Ascending aorta (tissue), 2 donors: Measurements from ENCODE around the gene KAZN. TPM values are rescaled to one million over a fixed set of nuclear protein-coding genes. Genes with fewer than 3 reads are reported as not detected.
"Not testable (repeated sequence)": the region's sequence is repeated elsewhere in the genome, so short reads cannot be mapped to it uniquely, and the experiment has no call there.

Experiments
- DNase-seq, 2 donors: peaks; one replicate each; pipeline ENCODE4 v3.0.0-alpha.2; 2019; ENCODE audit warnings: low spot score in 2 of 2
- H3K27ac ChIP-seq, 2 donors: fragments of 200-600 bp; sonication (generic); one replicate each; pipeline ENCODE4 v1.5.1; 2016 to 2017; ENCODE audit warnings: mild to moderate bottlenecking in 1 of 2
- H3K27me3 ChIP-seq: fragments of 200-600 bp; sonication (generic); one replicate; pipeline ENCODE4 v1.5.1; 2017
- H3K36me3 ChIP-seq, 2 donors: fragments of 200-600 bp; sonication (generic); one replicate each; pipeline ENCODE4 v1.5.1; 2016
- H3K4me1 ChIP-seq, 2 donors: fragments of 200-600 bp; sonication (generic); one replicate each; pipeline ENCODE4 v1.5.1; 2016 to 2017; ENCODE audit warnings: mild to moderate bottlenecking in 1 of 2
- H3K4me3 ChIP-seq, 2 donors: fragments of 200-600 bp; sonication (generic); one replicate each; pipeline ENCODE4 v1.5.1; 2016 to 2017; ENCODE audit warnings: mild to moderate bottlenecking in 1 of 2
- H3K9me3 ChIP-seq, 2 donors: fragments of 200-600 bp; sonication (generic); one replicate each; pipeline ENCODE4 v1.5.1; 2016
- intact Hi-C: fragments of 100-400 bp; cut with DNase I; formaldehyde crosslinking; loops from one replicate; pipeline ENCODE4 v1.15.1; 2023
- total RNA-seq: library from RNA; depleted of rRNA; stranded (reverse); fragments of >200 nt; gene quantifications from one replicate; pipeline ENCODE4 v1.1.0, GENCODE V29; 2016
- TF ChIP-seq, protein P1 (sequence below), 3 experiments: fragments of 200-600 bp in 2 of 3; fragments of 450-650 bp in 1 of 3; sonication (generic) in 2 of 3; IDR thresholded peaks; one replicate each; pipeline ENCODE4 v1.5.1; 2016 to 2019; ENCODE audit warnings: antibody characterized with exemption in 3 of 3, mild to moderate bottlenecking in 1 of 3, moderate library complexity in 1 of 3

KAZN gene
- total RNA-seq, 1 donor from 2014 or later: 58.5 TPM

DNA sequence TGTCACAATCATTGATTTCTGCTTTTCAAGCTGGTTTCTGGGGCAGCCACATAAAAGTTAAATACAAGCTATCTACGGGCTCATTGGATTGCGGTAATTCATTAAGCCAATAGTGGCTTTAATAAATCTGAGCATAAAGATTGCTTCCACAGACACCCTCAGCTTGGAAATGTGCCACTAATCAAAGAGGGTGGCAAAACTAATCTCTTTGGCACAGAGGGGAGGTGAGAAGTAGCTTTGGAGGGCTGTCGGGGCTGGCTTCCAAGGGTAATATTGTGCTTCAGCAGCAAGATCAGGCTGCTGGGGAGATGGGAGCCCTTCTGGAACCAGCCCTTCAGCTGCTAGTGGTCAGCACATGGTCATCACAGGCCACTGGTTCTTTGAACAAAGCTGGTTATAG, 21.2 kb upstream of the KAZN start:
- H3K9me3 ChIP-seq: no peaks in the 10 kb centered on the region
- TF ChIP-seq, protein P1, sequence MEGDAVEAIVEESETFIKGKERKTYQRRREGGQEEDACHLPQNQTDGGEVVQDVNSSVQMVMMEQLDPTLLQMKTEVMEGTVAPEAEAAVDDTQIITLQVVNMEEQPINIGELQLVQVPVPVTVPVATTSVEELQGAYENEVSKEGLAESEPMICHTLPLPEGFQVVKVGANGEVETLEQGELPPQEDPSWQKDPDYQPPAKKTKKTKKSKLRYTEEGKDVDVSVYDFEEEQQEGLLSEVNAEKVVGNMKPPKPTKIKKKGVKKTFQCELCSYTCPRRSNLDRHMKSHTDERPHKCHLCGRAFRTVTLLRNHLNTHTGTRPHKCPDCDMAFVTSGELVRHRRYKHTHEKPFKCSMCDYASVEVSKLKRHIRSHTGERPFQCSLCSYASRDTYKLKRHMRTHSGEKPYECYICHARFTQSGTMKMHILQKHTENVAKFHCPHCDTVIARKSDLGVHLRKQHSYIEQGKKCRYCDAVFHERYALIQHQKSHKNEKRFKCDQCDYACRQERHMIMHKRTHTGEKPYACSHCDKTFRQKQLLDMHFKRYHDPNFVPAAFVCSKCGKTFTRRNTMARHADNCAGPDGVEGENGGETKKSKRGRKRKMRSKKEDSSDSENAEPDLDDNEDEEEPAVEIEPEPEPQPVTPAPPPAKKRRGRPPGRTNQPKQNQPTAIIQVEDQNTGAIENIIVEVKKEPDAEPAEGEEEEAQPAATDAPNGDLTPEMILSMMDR (IDR thresholded peaks at IDR 0.05): no peak
- DNase-seq: no peak
- H3K4me3 ChIP-seq: no peak overlapping the region
- no peak overlapping the region for H3K27ac ChIP-seq
- no peaks in the 10 kb centered on the region for H3K27me3 ChIP-seq
- intact Hi-C loops: no loop called here
- no peaks in the 10 kb centered on the region for H3K36me3 ChIP-seq
- no peaks in the 10 kb centered on the region for H3K4me1 ChIP-seq

DNA sequence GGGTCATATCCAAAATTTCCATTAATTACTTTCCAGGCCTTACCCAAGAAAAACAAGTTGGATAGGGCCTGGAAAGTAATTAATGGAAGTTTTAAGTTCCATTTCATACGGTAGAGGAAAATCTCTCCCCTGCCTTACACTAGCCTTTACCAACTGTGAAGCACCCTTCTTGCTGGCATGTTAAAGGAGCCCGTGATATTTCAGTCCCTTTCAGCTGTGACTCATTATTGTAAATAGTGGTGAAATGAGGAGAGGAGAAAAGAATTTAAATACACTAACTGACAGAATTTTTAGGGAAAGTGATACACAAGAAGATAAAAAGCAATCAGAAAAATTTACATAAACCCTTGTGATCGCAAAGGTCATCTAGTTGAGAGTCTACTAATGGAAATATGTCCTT, 20.3 kb upstream of the KAZN start:
- H3K9me3 ChIP-seq: no peaks in the 10 kb centered on the region
- intact Hi-C loops: no loop called here
- no peak for DNase-seq
- H3K4me1 ChIP-seq: no peaks in the 10 kb centered on the region
- no peaks in the 10 kb centered on the region for H3K36me3 ChIP-seq
- H3K27ac ChIP-seq: no peak overlapping the region
- no peak overlapping the region for H3K4me3 ChIP-seq
- TF ChIP-seq, protein P1 (IDR thresholded peaks at IDR 0.05): no peak
- H3K27me3 ChIP-seq: no peaks in the 10 kb centered on the region

DNA sequence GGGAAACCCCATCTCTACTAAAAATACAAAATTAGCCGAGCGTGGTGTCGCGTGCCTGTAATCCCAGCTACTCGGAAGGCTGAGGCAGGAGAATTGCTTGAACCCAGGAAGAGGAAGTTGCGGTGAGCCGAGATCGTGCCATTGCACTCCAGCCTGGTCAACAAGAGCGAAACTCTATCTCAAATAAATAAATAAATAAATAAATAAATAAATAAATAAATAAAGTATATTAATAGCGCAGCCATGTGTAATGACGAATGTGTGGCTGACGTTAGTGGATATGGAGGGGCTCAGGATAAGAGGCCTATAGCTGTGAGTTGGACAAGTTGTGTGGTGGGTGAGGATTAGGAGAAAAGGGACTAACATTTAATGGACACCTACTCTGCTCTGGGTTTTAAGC, 18.2 kb upstream of the KAZN start:
- H3K27me3 ChIP-seq, H3K36me3 ChIP-seq, H3K4me1 ChIP-seq, intact Hi-C loops, H3K9me3 ChIP-seq, DNase-seq, H3K27ac ChIP-seq, H3K4me3 ChIP-seq: not testable (repeated sequence)

DNA sequence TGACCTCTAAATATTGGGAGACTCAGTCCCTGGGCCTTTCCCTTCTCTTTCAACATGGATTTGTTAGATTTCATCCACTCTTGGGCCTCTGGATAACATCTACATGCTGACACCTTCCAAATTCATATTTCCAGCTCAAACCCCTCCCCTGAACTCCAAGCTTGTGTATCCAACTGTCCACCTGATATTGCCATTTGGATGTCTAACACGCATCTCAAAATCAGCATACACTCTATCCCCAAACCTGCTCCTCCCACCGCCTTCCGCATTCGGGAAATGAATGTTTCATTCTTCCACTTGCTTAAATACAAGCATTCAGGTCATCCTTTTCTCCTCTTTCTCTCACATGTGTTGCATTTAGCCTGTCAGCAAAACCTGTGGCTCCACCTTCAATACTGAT, 17.5 kb upstream of the KAZN start:
- DNase-seq: no peak
- H3K9me3 ChIP-seq: no peaks in the 10 kb centered on the region
- no peaks in the 10 kb centered on the region for H3K36me3 ChIP-seq

DNA sequence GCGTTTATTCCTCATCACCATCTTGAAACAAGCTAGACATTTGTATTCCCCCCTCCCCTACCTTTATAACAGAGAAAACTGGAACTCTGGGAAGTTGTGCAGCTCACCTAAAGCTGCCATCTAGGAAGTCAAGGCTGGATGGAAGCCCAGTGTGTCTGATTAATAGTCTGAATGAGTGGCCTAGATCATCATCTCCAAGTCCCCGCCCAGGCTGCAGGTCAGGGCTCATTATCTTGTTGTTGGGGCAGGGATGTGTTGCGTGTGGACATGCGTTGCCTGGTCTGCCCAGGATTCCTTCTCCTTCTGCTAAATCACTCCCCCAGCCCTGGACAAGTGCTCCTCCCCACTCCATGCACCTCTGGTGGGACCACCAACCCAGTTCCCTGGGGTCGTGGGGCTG, 14.7 kb upstream of the KAZN start:
- H3K4me3 ChIP-seq: no peak overlapping the region
- no peaks in the 10 kb centered on the region for H3K36me3 ChIP-seq
- TF ChIP-seq, protein P1 (IDR thresholded peaks at IDR 0.05): no peak
- intact Hi-C loops: no loop called here
- no peak overlapping the region for H3K27ac ChIP-seq
- H3K4me1 ChIP-seq: no peaks in the 10 kb centered on the region
- no peaks in the 10 kb centered on the region for H3K27me3 ChIP-seq
- no peaks in the 10 kb centered on the region for H3K9me3 ChIP-seq
- DNase-seq: no peak

More for the DNA sequence above, 17.5 kb upstream of the KAZN start:
- no peak overlapping the region for H3K4me3 ChIP-seq
- no peaks in the 10 kb centered on the region for H3K27me3 ChIP-seq
- intact Hi-C loops: no loop called here
- TF ChIP-seq, protein P1 (IDR thresholded peaks at IDR 0.05): no peak
- H3K4me1 ChIP-seq: no peaks in the 10 kb centered on the region
- no peak overlapping the region for H3K27ac ChIP-seq

DNA sequence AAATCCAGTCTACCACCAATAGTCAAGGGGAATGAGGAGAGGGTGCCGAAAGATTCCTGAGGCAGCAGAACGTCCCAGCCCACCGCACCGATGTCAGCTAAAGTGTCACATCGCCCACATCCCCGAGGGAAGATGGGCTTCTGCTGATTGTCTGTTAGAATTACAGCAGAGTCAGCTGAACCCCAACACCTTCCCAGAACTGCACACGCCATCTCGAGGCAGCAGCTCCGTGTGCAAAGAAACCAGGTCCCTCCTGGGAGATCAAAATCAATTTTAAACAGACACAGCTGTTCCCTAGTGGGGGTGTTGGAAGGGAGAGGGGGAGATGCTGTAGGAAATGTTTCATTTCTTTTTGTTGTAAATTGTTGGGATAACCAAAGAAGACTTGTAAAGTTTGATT, 12.8 kb upstream of the KAZN start:
- TF ChIP-seq, protein P1 (IDR thresholded peaks at IDR 0.05): no peak
- H3K36me3 ChIP-seq: no peaks in the 10 kb centered on the region
- intact Hi-C loops: no loop called here

More for the DNA sequence above, 12.8 kb upstream of the KAZN start:
- Histone ChIP-seq H3K27ac (no peak overlapping the region), H3K9me3 (no peaks in the 10 kb centered on the region), H3K4me3 (no peak overlapping the region), H3K27me3 (no peaks in the 10 kb centered on the region), H3K4me1 (no peaks in the 10 kb centered on the region)
- no peak for DNase-seq
